Activated T-cell treated with anti-CD3 and anti-CD28 coated beads for 48 hours (primary cell): ENCODE results near the gene C1QTNF8.
A peak's percentile ranks its signal among the peaks of the same experiment; 100 is the strongest.

Experiments used
- DNase-seq: peaks from one replicate; pipeline ENCODE4 v3.0.0-alpha.2; 2020; ENCODE audit warnings: low read depth

C1QTNF8 gene

DNA sequence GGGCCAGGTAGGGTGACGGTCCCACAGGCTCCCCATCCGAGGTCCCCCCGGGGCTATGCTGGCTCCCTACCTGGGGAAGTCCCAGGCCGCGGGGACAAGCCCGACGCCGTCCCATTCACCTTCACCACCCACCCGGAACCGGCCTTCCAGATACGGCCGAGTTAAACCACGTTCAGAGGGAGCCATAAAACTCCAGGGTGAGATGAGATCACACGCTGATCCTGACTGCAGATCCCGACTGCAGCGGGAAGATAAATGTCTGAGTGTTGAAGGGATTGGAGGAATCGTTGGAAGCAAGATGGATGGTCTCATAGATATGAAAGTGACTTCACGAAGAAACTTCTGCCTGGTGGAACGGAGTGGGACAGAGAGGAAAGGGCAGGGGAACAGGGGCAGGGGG, 13.6 kb upstream of the C1QTNF8 start:
- DNase-seq, result no peak

- DNase-seq, result no peak
These were observed 12.5 kb upstream of the C1QTNF8 start for GRCh38 chr16:1108299-1109252.

- DNase-seq, result no peak
These were observed 11.7 kb upstream of the C1QTNF8 start for GRCh38 chr16:1107731-1108130.

- DNase-seq, result no peak
These were observed 11.1 kb upstream of the C1QTNF8 start for GRCh38 chr16:1107141-1107540.

DNA sequence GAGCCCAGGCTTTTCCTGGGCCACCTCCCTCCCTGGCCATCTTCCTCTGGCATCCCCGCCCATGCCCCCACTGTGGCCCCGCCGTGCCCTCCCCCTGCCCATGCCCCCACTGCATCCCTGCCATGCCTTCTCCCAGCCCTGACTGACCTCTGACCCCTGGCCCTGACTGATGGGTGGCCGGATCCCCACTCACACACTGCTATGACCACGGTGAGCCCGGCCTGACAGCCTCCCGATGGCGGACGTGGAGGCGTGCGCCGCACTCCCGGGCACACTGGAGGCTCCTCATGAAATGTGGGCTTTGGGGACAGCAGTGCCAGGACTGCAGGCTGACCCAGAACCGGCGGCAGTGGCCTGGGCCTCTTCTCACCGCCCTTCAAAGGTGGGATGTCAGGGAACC, 10.6 kb upstream of the C1QTNF8 start:
- DNase-seq, result no peak

GRCh38 chr16:1105888-1106620, 10.0 kb upstream of the C1QTNF8 start:
- DNase-seq, result peak; percentile 51

- DNase-seq, result no peak
These were observed 7.6 kb upstream of the C1QTNF8 start for GRCh38 chr16:1103636-1103980.

DNA sequence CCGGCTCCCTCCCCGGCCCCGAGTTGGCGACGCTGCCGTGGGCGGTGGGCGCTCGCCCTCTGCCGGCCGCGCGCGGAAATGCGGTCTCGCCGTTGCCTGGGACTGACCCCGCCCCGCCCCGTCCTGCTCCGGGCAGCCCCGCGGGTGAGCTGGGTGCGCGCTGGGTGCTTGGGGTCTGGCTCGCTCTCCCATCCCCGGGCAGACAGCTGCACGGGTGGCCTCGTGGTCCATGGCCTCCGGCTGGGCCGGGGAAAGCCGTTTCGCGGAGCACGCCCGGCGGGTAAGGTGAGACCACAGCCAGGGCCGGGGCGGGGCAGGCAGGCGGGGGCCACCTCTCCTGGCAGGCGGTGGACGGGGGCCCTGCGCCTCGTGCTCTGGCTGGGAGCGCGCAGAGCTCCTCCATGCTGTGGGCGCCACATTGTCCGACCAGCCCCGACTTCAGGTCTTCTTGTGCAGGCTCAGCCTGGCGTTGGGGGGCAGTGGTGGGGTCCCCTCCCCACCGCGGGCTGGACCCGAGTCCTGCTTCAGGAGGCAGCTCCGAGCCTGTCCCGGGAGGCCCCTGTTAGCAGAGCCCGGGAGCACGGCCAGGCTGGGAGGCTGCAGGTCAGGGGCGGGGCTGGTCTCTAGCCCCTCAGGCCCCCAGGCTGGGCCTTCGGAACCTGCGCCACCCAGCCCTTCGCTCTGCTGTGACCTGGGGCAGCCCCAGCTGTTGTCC, 7.0 kb upstream of the C1QTNF8 start:
- peak; percentile 72 for DNase-seq

DNA sequence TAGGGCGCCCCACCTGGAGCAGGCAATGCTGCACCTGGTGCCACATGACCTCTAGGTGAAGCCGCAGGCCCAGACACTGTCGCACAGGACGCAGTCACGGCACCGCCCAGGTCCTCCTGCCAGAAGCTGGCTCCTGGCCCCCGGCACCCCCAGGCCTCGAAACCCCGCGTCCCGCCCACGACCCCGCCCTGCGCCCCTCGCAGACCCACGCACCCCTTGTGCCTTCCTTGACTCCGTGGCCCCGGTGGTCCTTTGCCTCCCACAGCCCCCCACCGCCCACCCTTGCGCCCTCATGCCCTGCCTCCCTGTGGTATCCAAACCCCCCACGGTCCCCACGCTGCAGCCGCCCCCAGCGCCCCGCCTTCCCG, 6.3 kb upstream of the C1QTNF8 start:
- no peak for DNase-seq

DNA sequence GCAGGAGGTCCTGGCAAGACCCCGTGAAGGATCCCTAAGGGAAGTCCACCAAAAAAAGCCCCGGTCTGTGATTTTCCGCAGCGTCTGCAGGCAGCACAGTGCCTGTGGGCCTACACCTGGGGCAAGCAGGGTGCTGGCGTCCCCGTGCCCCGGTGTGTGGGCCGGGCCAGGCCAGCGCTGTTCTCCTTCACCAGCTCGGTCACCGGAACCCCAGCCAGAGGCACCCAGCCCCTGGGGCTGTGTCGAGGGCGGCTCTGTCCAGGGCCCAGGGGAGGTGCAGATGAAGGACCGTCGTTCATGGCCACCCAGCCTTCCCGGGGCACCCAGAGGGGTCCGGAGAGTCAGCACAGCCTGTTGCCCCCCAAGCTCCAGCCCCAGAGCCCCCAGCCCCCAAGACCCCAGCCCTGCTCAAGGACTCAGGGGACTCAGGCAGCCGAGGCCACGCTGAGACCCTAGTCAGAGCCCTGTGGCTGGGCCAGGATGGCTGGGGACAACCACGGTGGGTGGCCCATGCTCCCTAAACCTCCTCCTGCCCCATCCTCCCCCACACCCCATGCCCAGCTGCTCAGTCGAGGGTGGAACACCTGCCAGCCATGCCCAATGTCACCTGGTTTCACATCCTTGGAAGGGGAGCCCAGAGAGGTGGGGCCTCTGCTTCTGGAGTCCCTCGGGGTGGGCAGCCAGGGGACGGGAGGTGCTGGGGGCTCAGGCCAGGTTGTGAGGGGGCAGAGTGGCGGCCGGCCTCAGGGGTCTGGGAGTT, 5.7 kb upstream of the C1QTNF8 start:
- DNase-seq, result no peak

DNA sequence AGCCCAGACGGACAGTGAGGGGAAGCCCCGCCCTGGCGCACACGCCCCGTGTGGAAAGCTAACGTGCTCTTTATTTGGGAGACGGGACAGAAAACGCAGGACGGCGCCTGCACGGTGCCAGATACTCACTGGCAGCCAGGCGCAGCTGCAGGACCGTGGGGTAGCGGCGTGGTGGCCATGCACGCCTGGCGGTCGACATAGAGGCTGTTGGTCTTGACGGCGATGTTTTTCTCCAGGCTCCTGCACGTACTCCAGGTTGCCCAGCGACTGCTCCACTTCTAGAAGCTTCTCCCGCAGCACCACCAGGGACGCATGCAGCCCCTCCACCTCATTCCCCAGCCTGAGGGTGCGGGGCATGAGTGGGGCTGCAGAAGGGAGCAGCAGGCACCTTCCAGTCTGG, 5.1 kb upstream of the C1QTNF8 start:
- no peak for DNase-seq

DNA sequence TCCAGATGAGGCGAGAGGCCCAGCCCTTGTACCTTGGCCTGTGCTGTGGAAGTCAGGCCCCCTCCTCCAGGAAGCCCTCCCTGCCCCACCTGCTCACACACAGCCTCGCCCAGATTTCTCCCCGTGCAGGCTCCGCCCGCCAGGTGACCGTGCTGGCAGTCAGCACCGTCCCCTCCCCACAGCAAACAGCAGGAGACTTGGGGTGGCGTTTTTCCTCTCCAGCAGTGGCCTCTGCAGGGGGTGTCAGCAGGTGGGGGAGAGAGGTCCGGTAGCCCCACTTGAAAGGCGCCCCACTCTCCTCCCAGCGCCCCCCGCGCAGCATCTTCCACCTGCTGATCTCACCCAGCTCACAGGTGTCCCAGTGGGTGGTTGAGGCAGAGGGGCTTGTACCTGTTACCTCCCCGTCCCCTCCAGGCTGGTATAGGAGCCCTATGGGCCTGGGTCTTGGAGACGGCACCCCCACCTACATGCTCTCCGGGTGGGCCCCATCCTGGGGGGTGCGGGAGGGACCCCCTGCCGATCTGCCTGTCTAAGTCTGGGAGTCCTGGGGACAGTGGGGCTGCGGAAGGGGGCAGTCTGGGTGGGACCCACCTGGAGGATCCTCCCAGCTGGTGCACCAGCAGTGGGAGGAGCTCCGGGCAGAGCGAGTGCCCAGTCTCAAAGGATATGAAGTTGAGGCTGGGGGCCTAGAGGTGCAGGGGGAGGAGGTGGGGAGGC, 4.2 kb upstream of the C1QTNF8 start:
- DNase-seq, result no peak

GRCh38 chr16:1099189-1100083, 3.4 kb upstream of the C1QTNF8 start:
- DNase-seq, result no peak

DNA sequence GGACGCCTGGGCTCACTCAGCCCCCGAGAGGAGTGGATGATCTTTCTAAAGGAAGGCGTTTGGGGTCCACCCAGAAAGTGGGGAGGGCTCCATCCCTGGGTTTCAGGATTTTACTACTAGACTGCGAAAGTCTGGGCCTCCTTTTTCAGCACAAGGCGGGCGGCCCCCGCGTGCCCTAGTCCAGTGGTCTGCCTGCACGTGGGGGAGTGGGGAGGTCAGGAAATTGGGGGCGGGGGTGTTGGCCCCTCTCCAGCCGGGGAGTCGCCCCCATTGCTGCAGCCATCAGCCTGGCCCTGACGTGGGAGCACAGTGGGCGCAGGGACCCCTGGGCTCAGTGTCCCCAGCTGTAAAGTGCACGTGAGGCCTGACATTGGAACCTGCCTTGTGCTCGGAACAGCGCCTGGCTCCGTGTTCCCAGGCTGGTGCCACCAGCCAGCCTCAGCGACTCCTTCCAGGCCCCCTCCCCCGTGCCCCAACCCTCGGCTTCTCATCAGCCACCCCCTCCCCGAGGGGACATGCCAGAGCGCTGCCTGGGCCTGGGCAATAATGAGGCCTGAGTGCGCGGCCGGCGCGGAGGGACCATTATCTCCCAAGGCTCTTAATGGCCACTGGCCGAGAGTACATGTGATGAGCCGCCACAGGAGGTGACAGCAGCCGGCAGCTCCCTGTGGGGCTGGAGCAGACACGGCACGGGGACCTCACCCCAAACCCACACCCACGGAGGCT, 2.4 kb upstream of the C1QTNF8 start:
- DNase-seq, result no peak

GRCh38 chr16:1097800-1098199, 1.8 kb upstream of the C1QTNF8 start:
- DNase-seq, result no peak

GRCh38 chr16:1097156-1097555, 1.1 kb upstream of the C1QTNF8 start:
- DNase-seq, result no peak

DNA sequence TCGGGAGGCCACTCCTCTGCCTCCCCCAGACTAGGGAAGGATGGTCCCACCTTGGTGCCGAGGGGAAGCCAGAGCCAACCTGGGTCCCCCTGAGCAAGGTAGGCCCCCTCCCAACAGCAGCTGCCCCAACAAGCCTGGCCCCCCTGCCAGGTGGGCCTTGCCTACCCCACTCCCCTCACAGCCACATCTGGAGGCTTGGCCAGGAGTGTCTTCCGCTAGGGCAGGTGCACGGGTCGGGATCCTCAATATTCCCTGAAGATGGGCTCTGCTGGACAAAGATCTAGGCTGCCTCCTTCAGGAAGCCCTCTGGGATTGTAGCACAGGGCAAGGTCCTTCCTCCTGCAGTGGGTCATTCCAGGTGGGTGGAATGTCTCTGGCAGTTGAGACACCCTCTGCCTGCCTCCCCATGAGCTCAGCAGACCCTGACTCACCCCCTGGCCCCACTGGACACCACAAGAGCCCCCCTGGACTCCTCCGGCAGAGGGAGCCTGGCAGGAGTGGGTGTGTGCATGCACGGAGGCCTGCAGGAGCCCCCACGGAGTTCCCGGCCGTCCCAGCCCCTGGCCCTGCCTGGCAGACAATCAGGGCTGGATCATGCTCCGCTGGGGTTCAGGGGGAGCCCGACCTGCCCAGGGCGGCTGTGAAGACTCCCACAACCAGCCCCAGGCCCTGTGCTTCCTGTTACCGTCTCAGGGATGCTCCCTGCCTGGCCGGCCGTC, 435 bp downstream of the C1QTNF8 start:
- DNase-seq, result no peak

GRCh38 chr16:1094601-1095449, 1.2 kb downstream of the C1QTNF8 start:
- DNase-seq, result no peak
